A549 (cell line): Measurements from ENCODE around the gene TBC1D19. TPM values are rescaled to one million over a fixed set of nuclear protein-coding genes. Genes with fewer than 3 reads are reported as not detected.
"Not testable (repeated sequence)": the region's sequence is repeated elsewhere in the genome, so short reads cannot be mapped to it uniquely, and the experiment has no call there.

Experiments used
- ATAC-seq, 2 experiments: fragments of 200-7000 bp in 1 of 2; fragments of >200 bp in 1 of 2; cut with Nextera tagmentation in 1 of 2; cut with Tn5 transposase in 1 of 2; 3 replicates each; pipeline versions ENCODE4 v1.8.0 to v1.9.1; 2018 to 2020; ENCODE audit warnings: mild to moderate bottlenecking in 1 of 2, moderate library complexity in 1 of 2
- CTCF ChIA-PET: fragments of 300-600 bp; sonication (Branson Sonifier 250); formaldehyde crosslinking; extraction: SDS; loops from one replicate; lab custom pipeline; 2021; ENCODE audit warnings: antibody characterized with exemption, inconsistent platforms; lab: Yijun Ruan, JAX
- POLR2A ChIA-PET: fragments of 350-600 bp; formaldehyde crosslinking; extraction: SDS; loops from one replicate; lab custom pipeline; 2021; ENCODE audit warnings: antibody characterized with exemption, inconsistent platforms; lab: Yijun Ruan, JAX
- DNase-seq, 2 experiments: peaks; one replicate each; pipeline versions ENCODE4 v3.0.0 to v3.0.0-alpha.2; 2011 to 2016; ENCODE audit warnings: low read depth in 1 of 2, low spot score in 1 of 2
- FAIRE-seq: peaks from 2 replicates; lab custom pipeline; 2011; peaks lifted over from hg19 to GRCh38; lab: Jason Lieb, UNC
- H3K27ac ChIP-seq, 2 experiments: fragments of >200 bp; sonication (Bioruptor Twin); formaldehyde crosslinking; 3 replicates each; pipeline ENCODE4 v1.5.1; 2016 to 2017
- H3K4me1 ChIP-seq: fragments of >200 bp; sonication (Bioruptor Twin); formaldehyde crosslinking; 3 replicates; pipeline ENCODE4 v1.6.1; 2016
- H3K4me2 ChIP-seq: fragments of >200 bp; sonication (Bioruptor Twin); formaldehyde crosslinking; 3 replicates; pipeline ENCODE4 v1.6.1; 2016
- H3K4me3 ChIP-seq: fragments of >200 bp; sonication (Bioruptor Twin); formaldehyde crosslinking; 3 replicates; pipeline ENCODE4 v1.5.1; 2016
- H3K9me3 ChIP-seq: fragments of >200 bp; sonication (Bioruptor Twin); formaldehyde crosslinking; 3 replicates; pipeline ENCODE4 v1.6.1; 2016
- BCL3 ChIP-seq: fragments of >200 bp; sonication (Bioruptor Twin); formaldehyde crosslinking; IDR thresholded peaks from 3 replicates; pipeline ENCODE4 v1.6.1; 2016
- CHD2 ChIP-seq: fragments of 150-350 bp; IDR thresholded peaks from 2 replicates; pipeline ENCODE4 v1.6.1; 2014; ENCODE audit warnings: low read length; ENCODE audit not compliant: partially characterized antibody
- E2F6 ChIP-seq: IDR thresholded peaks from 2 replicates; pipeline ENCODE4 v1.6.1; 2012; ENCODE audit warnings: low read depth, borderline replicate concordance
- FOSB ChIP-seq: fragments of 250-450 bp; sonication (Bioruptor Pico); IDR thresholded peaks from 2 replicates; pipeline ENCODE4 v1.5.0; 2020; ENCODE audit warnings: mild to moderate bottlenecking, moderate library complexity
- FOSL2 ChIP-seq, 2 experiments: fragments of 450-650 bp in 1 of 2; fragments of >200 bp in 1 of 2; sonication (Bioruptor Twin) in 1 of 2; formaldehyde crosslinking; IDR thresholded peaks; 2 replicates each; pipeline versions ENCODE4 v1.5.0 to v1.6.1; 2016 to 2020; ENCODE audit warnings: mild to moderate bottlenecking in 1 of 2, moderate library complexity in 1 of 2
- FOXS1 ChIP-seq: fragments of 250-450 bp; sonication (Bioruptor Pico); IDR thresholded peaks from 2 replicates; pipeline ENCODE4 v1.5.0; 2020; ENCODE audit warnings: mild to moderate bottlenecking, moderate library complexity
- HEYL ChIP-seq: fragments of 250-450 bp; sonication (Bioruptor Pico); IDR thresholded peaks from 2 replicates; pipeline ENCODE4 v1.8.0; 2021; ENCODE audit warnings: mild to moderate bottlenecking, moderate library complexity
- HOXA7 ChIP-seq: fragments of 250-450 bp; sonication (Bioruptor Pico); IDR thresholded peaks from 2 replicates; pipeline ENCODE4 v1.5.0; 2020; ENCODE audit warnings: mild to moderate bottlenecking, moderate library complexity
- MAX ChIP-seq: IDR thresholded peaks from 2 replicates; pipeline ENCODE4 v1.6.1; 2012
- MAZ ChIP-seq: fragments of 150-350 bp; IDR thresholded peaks from 2 replicates; pipeline ENCODE4 v1.6.1; 2014; ENCODE audit warnings: antibody characterized with exemption, low read depth, low read length, borderline replicate concordance
- NFE2L2 ChIP-seq: fragments of 150-350 bp; conservative IDR thresholded peaks from 2 replicates; pipeline ENCODE4 v1.6.1; 2014; ENCODE audit warnings: low read length
- NPAS2 ChIP-seq: fragments of 250-450 bp; sonication (Bioruptor Pico); IDR thresholded peaks from 2 replicates; pipeline ENCODE4 v1.8.0; 2022; ENCODE audit warnings: mild to moderate bottlenecking, moderate library complexity, borderline replicate concordance
- NR3C1 ChIP-seq: fragments of >200 bp; sonication (Bioruptor Twin); formaldehyde crosslinking; IDR thresholded peaks from 3 replicates; pipeline ENCODE4 v1.6.1; 2017
- POLR2A ChIP-seq: IDR thresholded peaks from 2 replicates; pipeline ENCODE4 v1.6.1; 2012; ENCODE audit warnings: mild to moderate bottlenecking, low read length
- POLR2AphosphoS2 ChIP-seq: conservative IDR thresholded peaks from 2 replicates; pipeline ENCODE4 v1.6.1; 2012; ENCODE audit warnings: low read length, improper control_type of control experiment, inconsistent platforms
- RAD21 ChIP-seq, 2 experiments: fragments of >200 bp in 1 of 2; sonication (Bioruptor Twin) in 1 of 2; formaldehyde crosslinking in 1 of 2; IDR thresholded peaks in 1 of 2; conservative IDR thresholded peaks in 1 of 2; 2 replicates in 1 of 2; 3 replicates in 1 of 2; pipeline ENCODE4 v1.6.1; 2012 to 2018; ENCODE audit warnings: inconsistent platforms in 1 of 2
- REST ChIP-seq: fragments of 200-600 bp; sonication (generic); IDR thresholded peaks from 2 replicates; pipeline ENCODE4 v1.6.1; 2016; ENCODE audit warnings: antibody characterized with exemption, mild to moderate bottlenecking, moderate library complexity
- TP53 ChIP-seq: fragments of 250-450 bp; sonication (Bioruptor Pico); IDR thresholded peaks from 2 replicates; pipeline ENCODE4 v1.5.0; 2021; ENCODE audit warnings: mild to moderate bottlenecking, moderate library complexity
- WGBS: methylation state at CpG from one replicate; pipeline ENCODE4 v1.1.6; 2017; ENCODE audit errors: missing lambda C conversion rate; 5-methylcytosine and 5-hydroxymethylcytosine counted together
- polyA plus RNA-seq, 4 experiments: library from polyadenylated mRNA; depleted of rRNA in 3 of 4; stranded (reverse); fragments of >200 nt; fragmentation: RNase III in 1 of 4; extraction: RNeasy Plus Mini Kit Qiagen cat#74134 plus additional on column Dnase treatment in 1 of 4; gene quantifications; 2 replicates in 3 of 4; 3 replicates in 1 of 4; pipeline ENCODE4 v1.2.3, GENCODE V29; 2011 to 2017

The TBC1D19 gene
- polyA plus RNA-seq, 2 of the 4 experiments (the other 2 are of a cell fraction): 4.1 to 11.7 TPM

GRCh38 chr4:26589705-26590104 lies 5.8 kb downstream of the TBC1D19 start (continued):
- TF ChIP-seq NR3C1: no peak

- CTCF ChIA-PET: interaction anchor here (0.6 kb wide), 1 partner anchor 105 kb away, joined by 4 read pairs; no protein-coding TSS in a partner anchor
- 24% methylated on average over 2 of the region's 2 CpGs for WGBS
- POLR2A ChIA-PET: no interaction called here
- DNase-seq (peak in 1 of 2 experiments; percentile 36), FAIRE-seq (no peak), ATAC-seq (no peak)
- no peak overlapping the region for H3K27ac ChIP-seq
- no peaks in the 10 kb centered on the region for H3K9me3 ChIP-seq
- H3K4me3 ChIP-seq: no peak overlapping the region
- H3K4me2 ChIP-seq: peak overlapping the region; percentile 48; the same call in 2 of the 3 replicates
- peaks cover 14% of the 10 kb centered on the region; the same call in 2 of the 3 replicates for H3K4me1 ChIP-seq
- TF ChIP-seq NFE2L2: no peak
- TF ChIP-seq POLR2A: no peak
- TF ChIP-seq HEYL (CRISPR knock-in tag): no peak
- TF ChIP-seq POLR2AphosphoS2: no peak
- TF ChIP-seq REST: no peak
- TF ChIP-seq CHD2: no peak
- TF ChIP-seq BCL3: no peak
- TF ChIP-seq NPAS2 (CRISPR knock-in tag): no peak
- no peak for TF ChIP-seq MAZ
- TF ChIP-seq FOSL2 (IDR thresholded peaks at IDR 0.05): no peak
- no peak for TF ChIP-seq FOSL2 (CRISPR knock-in tag; IDR thresholded peaks at IDR 0.05)
- no peak for TF ChIP-seq FOSB
- no peak for TF ChIP-seq E2F6
- no peak for TF ChIP-seq FOXS1 (CRISPR knock-in tag)
- no peak for TF ChIP-seq MAX
- TF ChIP-seq HOXA7 (CRISPR knock-in tag): no peak
These were observed 6.8 kb downstream of the TBC1D19 start for GRCh38 chr4:26590639-26591038.

- DNase-seq, FAIRE-seq, CTCF ChIA-PET, H3K4me3 ChIP-seq, H3K27ac ChIP-seq, POLR2A ChIA-PET, H3K9me3 ChIP-seq, H3K4me2 ChIP-seq, ATAC-seq: not testable (repeated sequence)
- 75% methylated on average over 2 of the region's 3 CpGs for WGBS
- peaks cover 14% of the 10 kb centered on the region; the same call in 2 of the 3 replicates for H3K4me1 ChIP-seq
These were observed 9.7 kb downstream of the TBC1D19 start for GRCh38 chr4:26593557-26593956.

- POLR2A ChIA-PET: no interaction called here
- peaks cover 14% of the 10 kb centered on the region; the same call in 2 of the 3 replicates for H3K4me1 ChIP-seq
- no peak overlapping the region for H3K4me2 ChIP-seq
- H3K9me3 ChIP-seq: no peaks in the 10 kb centered on the region
- DNase-seq (no peak), FAIRE-seq (no peak), ATAC-seq (no peak)
- no peak overlapping the region for H3K27ac ChIP-seq
- 78% methylated on average over 5 of the region's 5 CpGs for WGBS
- TF ChIP-seq FOXS1 (CRISPR knock-in tag) (no peak), RAD21 (conservative IDR thresholded peaks at IDR 0.05 in 1 of 2, IDR thresholded peaks at IDR 0.05 in 1 of 2) (no peak), MAZ (no peak), TP53 (no peak)
- H3K4me3 ChIP-seq: no peak overlapping the region
- CTCF ChIA-PET: no interaction called here
These were observed 10.5 kb downstream of the TBC1D19 start for GRCh38 chr4:26594371-26594770.
